GM21825 (cell line): Measurements from ENCODE around the gene ASTN2.
"Not testable (repeated sequence)": the region's sequence is repeated elsewhere in the genome, so short reads cannot be mapped to it uniquely, and the experiment has no call there.

Experiments used
- ATAC-seq: cut with Tn5 transposase; IDR thresholded peaks from one replicate; pipeline ENCODE4 v1.9.1; 2021; ENCODE audit warnings: mild to moderate bottlenecking, moderate library complexity; ENCODE audit not compliant: unreplicated experiment

ASTN2 gene

GRCh38 chr9:116716438-116716837 lies 698.4 kb downstream of the ASTN2 start:
- ATAC-seq, result no peak

DNA sequence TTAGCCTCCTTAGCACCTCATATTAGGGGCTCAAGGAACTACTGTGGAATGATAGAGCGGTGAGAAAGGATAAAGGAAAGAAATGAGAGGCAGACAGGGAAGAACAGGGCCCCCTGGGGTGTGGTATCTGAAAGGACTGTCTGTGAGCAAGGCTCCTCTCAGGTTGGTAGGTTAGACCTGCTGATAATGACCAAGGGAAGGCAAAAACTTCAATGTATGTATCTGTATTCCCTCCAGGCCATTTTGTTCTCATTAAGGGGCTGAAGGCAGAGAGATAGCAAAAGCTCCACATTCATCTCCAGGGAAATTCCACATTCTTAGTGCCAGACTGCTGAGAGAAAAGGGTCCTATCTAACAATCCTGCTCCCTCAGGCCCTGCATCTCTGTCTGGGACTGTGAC lies 699.1 kb downstream of the ASTN2 start:
- ATAC-seq, result no peak

- ATAC-seq, result no peak
Observed at GRCh38 chr9:116713271-116713670, 701.6 kb downstream of the ASTN2 start.

DNA sequence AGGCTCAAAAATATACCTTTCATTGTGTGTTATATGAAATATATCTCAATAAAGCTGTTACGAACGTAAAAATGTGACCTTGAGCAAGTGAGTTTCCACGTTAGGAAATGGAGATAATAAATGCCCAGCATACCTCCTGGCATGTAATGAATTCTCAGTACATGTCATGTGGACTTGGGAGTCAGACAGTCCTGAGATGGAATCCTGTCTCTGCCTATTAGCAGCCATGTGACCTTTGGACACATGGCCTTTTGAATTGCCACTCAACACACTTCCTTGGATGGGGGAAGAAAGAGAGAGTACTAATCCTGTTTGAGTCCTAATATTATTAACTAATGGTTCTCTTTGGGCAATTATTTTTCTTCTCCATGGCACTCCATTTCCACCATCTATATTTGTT lies 702.1 kb downstream of the ASTN2 start:
- no peak for ATAC-seq

GRCh38 chr9:116706310-116707290 lies 708.3 kb downstream of the ASTN2 start:
- ATAC-seq, result no peak

DNA sequence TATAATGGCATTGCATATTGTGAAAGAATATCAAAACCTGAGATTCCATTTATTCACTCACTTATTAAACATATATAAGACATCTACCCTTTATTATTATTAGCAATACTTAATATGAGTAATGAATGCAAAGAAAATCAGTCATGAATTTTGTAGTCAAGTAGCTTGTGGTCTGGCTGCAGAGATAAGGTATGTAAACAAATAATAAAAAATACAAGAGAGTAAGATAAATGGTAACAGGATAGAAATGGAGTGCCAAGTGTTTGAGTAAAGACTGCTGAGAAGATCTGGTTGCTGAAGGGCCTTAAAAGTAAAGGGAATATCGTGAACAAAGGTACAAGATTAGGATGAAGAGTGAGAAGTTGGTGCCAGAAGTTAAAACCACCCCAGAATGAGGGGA lies 709.3 kb downstream of the ASTN2 start:
- no peak for ATAC-seq

DNA sequence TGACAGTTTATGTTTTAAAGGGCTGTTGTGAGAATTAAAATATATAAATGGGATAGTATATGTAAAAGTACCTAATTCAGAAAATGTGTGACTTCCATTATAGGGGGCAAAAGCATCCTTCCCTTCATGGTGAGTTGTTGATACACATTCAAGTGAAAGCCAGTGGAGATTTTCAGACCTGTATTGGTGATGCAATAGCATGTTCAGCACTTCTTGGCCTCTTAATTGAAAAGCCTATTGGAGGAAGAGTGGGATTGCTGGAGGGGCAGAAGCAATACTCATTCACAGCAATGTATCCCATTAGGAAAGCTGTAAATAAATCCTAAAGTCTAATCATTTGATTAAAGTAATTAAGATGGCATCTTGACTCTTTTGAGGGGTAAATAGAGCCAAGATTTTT lies 710.4 kb downstream of the ASTN2 start:
- no peak for ATAC-seq

GRCh38 chr9:116703634-116704033 lies 711.2 kb downstream of the ASTN2 start:
- ATAC-seq, result no peak

- no peak for ATAC-seq
Observed at GRCh38 chr9:116701940-116702642, 712.8 kb downstream of the ASTN2 start.

DNA sequence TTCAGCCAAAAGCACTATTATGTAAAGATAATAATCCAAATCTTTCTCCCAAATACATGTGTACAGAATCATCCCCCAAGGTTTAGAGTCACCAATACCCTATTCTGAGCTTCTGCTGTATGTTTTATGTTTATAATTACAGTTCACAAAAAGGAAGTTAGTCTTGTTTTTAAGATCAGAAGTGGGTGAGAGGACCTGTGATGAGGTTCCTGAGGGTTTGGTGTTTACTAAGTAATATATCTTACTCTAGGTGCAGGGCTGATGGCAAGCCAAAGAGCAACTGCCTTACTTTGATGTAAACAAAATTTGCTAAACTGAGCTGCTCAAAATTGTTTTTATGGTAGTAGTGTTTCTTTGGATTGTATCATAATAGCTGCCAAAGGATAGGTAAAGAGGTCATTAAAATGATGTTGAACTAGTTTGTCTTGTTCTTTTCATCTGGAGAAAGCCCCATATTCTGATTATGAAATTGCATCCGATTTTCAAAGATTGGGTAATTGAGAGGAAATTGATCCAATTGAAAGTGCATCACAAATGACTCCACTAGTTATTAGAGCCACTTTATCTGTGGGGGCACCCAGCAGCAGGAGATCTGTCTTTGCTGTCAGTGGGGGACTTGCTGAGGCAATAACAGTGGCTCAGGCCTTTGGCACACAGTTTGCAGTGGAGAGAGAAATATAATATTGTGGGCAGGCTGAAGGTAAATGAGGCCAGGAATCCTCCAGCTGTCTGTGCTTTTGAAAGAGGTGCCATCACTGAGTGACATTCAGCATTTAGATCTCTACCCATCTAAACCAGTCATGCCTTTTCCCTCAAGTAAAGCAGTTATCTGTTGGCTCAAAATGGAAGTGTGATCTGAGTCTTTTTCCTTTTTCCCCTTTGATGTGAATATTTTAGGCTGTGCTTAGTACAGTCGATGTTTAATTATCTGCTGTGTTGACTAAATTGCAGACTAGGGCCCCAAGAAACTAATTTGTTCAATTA lies 713.7 kb downstream of the ASTN2 start:
- ATAC-seq, result no peak

DNA sequence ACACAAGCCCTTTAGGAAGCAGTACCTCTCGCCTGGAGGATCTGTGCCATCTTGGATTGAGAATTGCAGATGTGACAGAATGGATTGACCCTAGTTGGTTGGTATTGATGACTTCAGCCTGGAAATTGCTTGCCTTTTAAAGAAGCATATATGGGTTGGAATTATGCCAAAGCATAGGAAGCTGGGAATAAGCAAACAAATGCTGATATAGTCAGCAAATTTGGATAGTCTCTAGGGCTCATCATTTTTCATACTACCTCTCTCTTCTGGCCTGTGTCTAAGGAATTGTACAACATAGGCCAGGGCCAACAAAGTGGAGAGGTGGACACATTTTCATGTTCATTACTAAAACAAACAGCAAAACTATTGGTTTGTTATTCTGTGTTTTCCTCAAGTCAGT lies 714.6 kb downstream of the ASTN2 start:
- ATAC-seq, result no peak

GRCh38 chr9:116697887-116698286 lies 717.0 kb downstream of the ASTN2 start:
- ATAC-seq, result no peak

DNA sequence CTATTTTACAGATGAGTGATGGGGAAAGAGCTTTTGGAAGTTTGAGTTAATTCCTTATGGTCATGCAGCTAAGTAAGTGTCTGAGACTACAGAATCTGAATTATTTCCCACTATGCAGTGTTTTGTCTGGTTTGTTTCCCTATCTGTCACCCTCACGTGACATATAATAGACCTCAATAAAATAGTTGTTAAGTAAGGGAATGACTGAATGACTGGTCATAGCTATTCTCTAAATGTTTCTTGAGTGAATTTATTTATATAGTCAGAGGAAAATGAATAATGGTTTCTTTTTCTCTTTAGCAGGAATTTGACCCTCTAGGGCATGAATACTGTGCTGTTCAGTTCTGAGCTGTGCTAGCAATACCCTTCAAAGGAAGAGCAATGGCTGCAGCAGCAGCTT lies 717.5 kb downstream of the ASTN2 start:
- no peak for ATAC-seq

DNA sequence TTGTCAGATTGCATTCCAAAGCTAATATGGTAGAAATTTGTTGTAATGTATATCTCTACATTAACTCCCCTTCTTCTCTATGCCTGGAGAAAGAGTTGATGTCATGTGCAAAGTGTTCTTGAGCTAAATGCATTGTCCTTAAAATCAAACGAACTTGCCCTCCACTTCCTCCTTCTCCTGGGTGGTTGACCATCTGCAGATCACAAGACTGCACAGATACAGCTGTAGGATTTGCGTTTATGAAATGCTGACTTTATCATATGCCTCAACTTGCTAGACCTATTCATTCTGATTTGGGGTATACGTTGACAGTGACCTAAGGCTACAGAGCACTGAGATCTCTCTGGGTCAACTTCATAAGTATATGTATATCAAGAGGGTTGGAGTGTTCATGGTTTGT lies 719.4 kb downstream of the ASTN2 start:
- ATAC-seq, result no peak

- no peak for ATAC-seq
Observed at GRCh38 chr9:116694785-116695291, 720.0 kb downstream of the ASTN2 start.

DNA sequence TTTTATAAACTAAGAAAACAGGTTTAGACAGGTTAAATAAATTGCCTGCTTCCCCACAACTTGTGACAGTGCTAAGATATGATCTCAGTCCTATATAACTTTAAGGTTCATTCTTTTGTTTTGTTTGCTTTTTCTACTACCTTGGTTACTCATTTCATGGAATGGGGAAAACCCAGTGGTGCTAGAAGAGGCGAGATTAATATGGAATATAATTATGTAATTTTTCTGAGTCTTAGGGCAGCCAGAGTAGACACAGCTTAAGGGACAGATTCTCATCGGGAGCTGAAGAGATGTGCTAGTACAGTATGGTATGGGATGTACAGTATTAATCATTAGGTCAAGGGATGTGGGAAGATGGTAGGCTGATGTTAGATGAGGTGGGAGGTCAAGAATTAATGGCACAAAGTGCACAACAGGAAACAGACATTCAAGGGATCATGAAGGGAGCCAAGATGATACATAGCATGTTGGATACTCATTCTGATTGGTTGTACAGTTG lies 721.6 kb downstream of the ASTN2 start:
- no peak for ATAC-seq

- no peak for ATAC-seq
Observed at GRCh38 chr9:116692616-116693015, 722.2 kb downstream of the ASTN2 start.

- ATAC-seq, result no peak
Observed at GRCh38 chr9:116691607-116692006, 723.2 kb downstream of the ASTN2 start.

- ATAC-seq, result not testable (repeated sequence)
Observed at GRCh38 chr9:116690805-116691204, 724.1 kb downstream of the ASTN2 start.

DNA sequence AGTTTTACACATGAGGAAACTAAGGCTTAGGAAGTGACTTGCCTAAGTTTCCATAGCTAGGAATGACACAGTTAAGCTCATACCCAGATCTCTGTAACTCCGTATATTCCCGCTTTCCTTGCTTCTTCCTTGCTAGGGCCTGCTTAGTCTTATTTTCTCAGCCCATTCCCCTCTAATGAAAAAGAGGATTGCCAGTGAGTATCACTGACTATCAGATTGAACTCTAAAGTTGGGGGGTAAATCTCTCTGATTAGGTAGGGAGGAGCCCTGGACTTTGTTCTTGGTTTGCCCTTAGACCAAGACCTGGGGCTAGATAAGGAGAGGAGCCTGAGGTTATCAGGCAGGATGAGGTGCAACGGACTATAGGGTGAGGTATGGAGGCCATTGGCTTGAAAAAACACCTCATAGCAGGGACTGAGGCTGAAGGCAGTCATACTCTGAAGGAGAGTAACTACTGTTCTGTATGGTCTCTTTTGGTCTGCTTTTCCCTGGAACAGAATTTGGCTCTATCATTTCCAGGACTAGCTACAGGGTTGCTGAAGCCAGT lies 725.3 kb downstream of the ASTN2 start:
- no peak for ATAC-seq
